GM12875 (cell line): Measurements from ENCODE around the gene RASIP1.

Experiments used
- H3K4me3 ChIP-seq: one replicate; pipeline ENCODE4 v1.5.1; 2011; ENCODE audit warnings: low read depth, low read length, control low read depth
- TF ChIP-seq, protein P1 (sequence below): IDR thresholded peaks from 2 replicates; pipeline ENCODE4 v1.5.1; 2011; ENCODE audit warnings: low read depth, mild to moderate bottlenecking, control low read depth, inconsistent platforms, low read length, moderate library complexity, borderline replicate concordance; ENCODE audit not compliant: insufficient read depth

The RASIP1 gene

GRCh38 chr19:48757741-48758144 is 17.3 kb upstream of the RASIP1 start:
- H3K4me3 ChIP-seq = no peak overlapping the region
- TF ChIP-seq, protein P1, sequence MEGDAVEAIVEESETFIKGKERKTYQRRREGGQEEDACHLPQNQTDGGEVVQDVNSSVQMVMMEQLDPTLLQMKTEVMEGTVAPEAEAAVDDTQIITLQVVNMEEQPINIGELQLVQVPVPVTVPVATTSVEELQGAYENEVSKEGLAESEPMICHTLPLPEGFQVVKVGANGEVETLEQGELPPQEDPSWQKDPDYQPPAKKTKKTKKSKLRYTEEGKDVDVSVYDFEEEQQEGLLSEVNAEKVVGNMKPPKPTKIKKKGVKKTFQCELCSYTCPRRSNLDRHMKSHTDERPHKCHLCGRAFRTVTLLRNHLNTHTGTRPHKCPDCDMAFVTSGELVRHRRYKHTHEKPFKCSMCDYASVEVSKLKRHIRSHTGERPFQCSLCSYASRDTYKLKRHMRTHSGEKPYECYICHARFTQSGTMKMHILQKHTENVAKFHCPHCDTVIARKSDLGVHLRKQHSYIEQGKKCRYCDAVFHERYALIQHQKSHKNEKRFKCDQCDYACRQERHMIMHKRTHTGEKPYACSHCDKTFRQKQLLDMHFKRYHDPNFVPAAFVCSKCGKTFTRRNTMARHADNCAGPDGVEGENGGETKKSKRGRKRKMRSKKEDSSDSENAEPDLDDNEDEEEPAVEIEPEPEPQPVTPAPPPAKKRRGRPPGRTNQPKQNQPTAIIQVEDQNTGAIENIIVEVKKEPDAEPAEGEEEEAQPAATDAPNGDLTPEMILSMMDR = no peak

DNA sequence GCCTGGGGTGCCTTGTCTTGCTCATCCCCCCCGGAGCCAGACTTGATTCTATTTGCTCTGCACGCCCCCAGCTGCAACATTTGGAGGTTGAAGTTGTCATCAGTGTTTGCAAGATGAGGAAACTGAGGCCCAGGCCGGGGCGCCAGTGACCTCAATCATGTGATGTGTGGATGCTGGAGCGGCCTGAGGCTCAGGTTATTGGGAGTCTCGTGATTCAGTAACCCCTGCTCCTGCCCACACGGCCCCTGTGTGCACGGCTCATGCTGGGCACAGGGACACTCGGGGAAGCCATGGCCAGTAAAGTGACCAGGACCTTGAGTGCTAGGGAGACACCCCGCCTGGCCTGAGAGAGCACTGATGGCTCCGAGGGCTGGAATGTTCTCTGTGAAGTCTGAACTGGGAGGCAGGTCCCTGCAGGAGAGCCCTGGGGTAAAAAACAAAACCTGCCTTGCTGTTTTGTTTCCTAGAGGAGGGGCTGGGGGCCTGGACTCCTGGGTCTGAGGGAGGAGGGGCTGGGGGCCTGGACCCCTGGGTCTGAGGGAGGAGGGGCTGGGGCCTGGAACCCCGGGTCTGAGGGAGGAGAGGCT is 16.8 kb upstream of the RASIP1 start:
- no peak overlapping the region for H3K4me3 ChIP-seq

GRCh38 chr19:48756686-48757085 is 16.3 kb upstream of the RASIP1 start:
- H3K4me3 ChIP-seq = no peak overlapping the region
- TF ChIP-seq, protein P1 = no peak

More for the DNA sequence above, 16.8 kb upstream of the RASIP1 start:
- TF ChIP-seq, protein P1 = no peak

GRCh38 chr19:48756212-48756611 is 15.8 kb upstream of the RASIP1 start:
- TF ChIP-seq, protein P1 = no peak
- H3K4me3 ChIP-seq = no peak overlapping the region

- no peak overlapping the region for H3K4me3 ChIP-seq
- TF ChIP-seq, protein P1 = no peak
These were observed 15.4 kb upstream of the RASIP1 start for GRCh38 chr19:48755787-48756186.

DNA sequence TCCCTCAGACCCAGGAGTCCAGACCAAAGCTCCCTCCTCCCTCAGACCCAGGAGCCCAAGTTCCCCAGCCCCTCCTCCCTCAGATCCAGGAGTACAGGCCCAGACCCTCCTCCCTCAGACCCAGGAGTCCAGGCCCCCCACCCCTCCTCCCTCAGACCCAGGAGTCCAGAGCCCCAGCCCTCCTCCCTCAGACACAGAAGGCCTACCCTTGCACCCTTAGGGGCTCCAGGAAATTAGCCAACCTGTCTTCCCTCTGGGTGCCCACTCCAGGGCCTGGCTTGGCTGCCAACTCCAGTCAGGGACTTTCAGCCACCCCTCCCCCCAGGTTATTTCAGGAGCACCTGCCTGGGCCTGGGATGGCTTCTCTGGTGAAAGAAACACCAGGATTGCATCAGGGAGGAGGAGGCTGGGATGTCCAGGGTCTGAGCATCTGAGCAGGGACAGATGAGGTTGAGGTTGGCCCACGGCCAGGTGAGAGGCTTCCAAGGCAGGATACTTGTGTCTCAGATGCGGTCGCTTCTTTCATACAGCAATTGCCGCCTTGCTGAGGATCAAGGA is 14.8 kb upstream of the RASIP1 start, which contains the start of gene FGF21:
TSS of gene FGF21 (plus strand) at position 441 of the 558 bp plus-strand sequence. CDS start 713 bp downstream, outside the sequence.
- TF ChIP-seq, protein P1 = no peak

DNA sequence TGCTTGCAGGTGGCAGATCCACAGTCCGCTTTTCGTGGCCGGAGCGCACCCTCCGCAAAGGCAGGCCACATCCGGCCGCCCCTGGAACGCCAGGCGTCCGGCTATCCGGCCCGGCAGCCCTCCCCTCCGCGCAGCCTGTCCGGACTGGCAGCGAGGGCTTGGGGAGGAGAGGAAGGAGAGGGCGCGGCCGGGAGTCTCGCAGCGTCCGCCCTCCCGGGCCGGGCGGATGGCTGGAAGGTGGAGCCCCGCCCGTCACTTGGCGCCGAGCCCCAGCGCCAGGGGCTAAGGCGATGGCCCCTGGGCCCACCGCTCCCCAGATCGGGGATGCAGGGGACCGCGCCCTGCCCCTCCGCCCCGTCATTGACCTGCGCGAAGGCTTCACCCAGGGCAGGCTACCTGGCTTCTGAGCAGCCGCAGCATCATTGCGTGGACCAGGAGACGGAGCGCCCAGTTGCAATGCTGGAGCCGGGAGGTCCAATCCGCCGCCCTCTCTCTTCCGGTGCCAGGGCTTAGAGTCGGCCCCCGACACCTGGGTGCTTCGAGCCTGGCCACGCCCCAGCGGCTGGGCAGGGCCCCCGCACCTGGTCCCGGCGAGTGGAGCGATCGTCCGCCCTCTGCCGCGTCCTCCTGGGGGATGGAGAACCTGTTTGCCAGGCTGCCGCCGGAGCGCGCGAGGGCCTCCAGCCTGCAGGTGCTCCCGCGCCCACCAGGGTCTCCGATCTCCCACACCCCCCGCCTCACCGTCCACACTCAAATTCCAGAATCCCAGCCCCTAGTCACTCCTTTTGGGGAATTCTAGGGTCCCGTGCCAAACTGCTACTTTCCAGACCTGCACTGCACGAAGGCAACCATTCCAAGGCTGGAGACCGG is 12.3 kb upstream of the RASIP1 start, which contains the start of gene FUT1:
TSS of gene FUT1 (minus strand) at position 146 of the 870 bp plus-strand sequence. CDS start 1,360 bp downstream, outside the sequence.
- no peak within 1 kb of the TSS for H3K4me3 ChIP-seq
- TF ChIP-seq, protein P1 = no peak

More for the DNA sequence above, 14.8 kb upstream of the RASIP1 start, which contains the start of gene FGF21:
- H3K4me3 ChIP-seq = no peak within 1 kb of the TSS
